B cell (primary cell): ENCODE data around the gene RIPPLY1. TPM values are rescaled to one million over a fixed set of nuclear protein-coding genes. Genes with fewer than 3 reads are reported as not detected.

Experiments
- polyA plus RNA-seq: library from polyadenylated mRNA; depleted of rRNA; stranded (reverse); fragments of >200 nt; gene quantifications from 2 replicates; pipeline ENCODE4 v1.2.3, GENCODE V29; 2012
- total RNA-seq, 2 donors: library from RNA; stranded (reverse); fragments of 120-200 nt in 1 of 2; gene quantifications; 1 replicate in 1 of 2; 2 replicates in 1 of 2; pipeline versions ENCODE4 v1.2.3 to v1.2.4, GENCODE V29; 2013 to 2022

Gene RIPPLY1
- total and polyA plus RNA-seq, 2 donors (not counting 1 experiment from before 2014, with no cell fraction given), result not detected

Other genes starting within 250 kb of the RIPPLY1 start
- gene RNF128, start 176.6 kb downstream of the RIPPLY1 start, total RNA-seq, result not detected in 2 replicates
- not detected in 2 replicates for gene RNF128, start 176.6 kb downstream of the RIPPLY1 start, polyA plus RNA-seq
- 8.4 and 9.1 TPM in 2 replicates for gene TBC1D8B, start 100.7 kb downstream of the RIPPLY1 start, total RNA-seq
- 0.46 and 0.50 TPM in 2 replicates for gene TBC1D8B, start 100.7 kb downstream of the RIPPLY1 start, polyA plus RNA-seq
- gene CLDN2, start 17.1 kb upstream of the RIPPLY1 start, total RNA-seq, result not detected in 2 replicates
- not detected in 2 replicates for gene CLDN2, start 17.1 kb upstream of the RIPPLY1 start, polyA plus RNA-seq
- 6.3 and 6.5 TPM in 2 replicates for gene MORC4, start 96.9 kb upstream of the RIPPLY1 start, total RNA-seq
- gene MORC4, start 96.9 kb upstream of the RIPPLY1 start, polyA plus RNA-seq, result 1.1 and 2.0 TPM in 2 replicates
- gene RBM41, start 215.5 kb upstream of the RIPPLY1 start, total RNA-seq, result 32.5 and 36.5 TPM in 2 replicates
- 5.2 and 6.4 TPM in 2 replicates for gene RBM41, start 215.5 kb upstream of the RIPPLY1 start, polyA plus RNA-seq